CD8-positive, alpha-beta memory T cell (primary cell): ENCODE results near the gene PAPSS2. TPM values are rescaled to one million over a fixed set of nuclear protein-coding genes. Genes with fewer than 3 reads are reported as not detected.

Experiments
- CTCF ChIA-PET: fragments of 350-600 bp; sonication (Branson Sonifier 250); formaldehyde crosslinking; loops from one replicate; lab custom pipeline; 2021; ENCODE audit warnings: antibody characterized with exemption; lab: Charles Lee
- POLR2A ChIA-PET: fragments of 350-600 bp; sonication (Branson Sonifier 250); formaldehyde crosslinking; loops from one replicate; lab custom pipeline; 2021; ENCODE audit warnings: antibody characterized with exemption; lab: Charles Lee
- DNase-seq, 5 donors: peaks; one replicate each; pipeline versions ENCODE4 v3.0.0 to v3.0.0-alpha.2; 2020 to 2022; ENCODE audit warnings: mixed read lengths in 1 of 5
- H3K27ac ChIP-seq: one replicate; pipeline ENCODE4 v1.7.0; 2013; ENCODE audit warnings: low read depth, mild to moderate bottlenecking, low read length, moderate library complexity
- H3K27me3 ChIP-seq: 2 replicates; pipeline ENCODE4 v1.7.0; 2013; ENCODE audit warnings: low read length, mild to moderate bottlenecking; ENCODE audit not compliant: insufficient read depth, poor library complexity, severe bottlenecking
- H3K36me3 ChIP-seq: 2 replicates; pipeline ENCODE4 v1.7.0; 2013; ENCODE audit warnings: mild to moderate bottlenecking, low read length, moderate library complexity; ENCODE audit not compliant: insufficient read depth
- H3K4me1 ChIP-seq: 2 replicates; pipeline ENCODE4 v1.7.0; 2013; ENCODE audit warnings: mild to moderate bottlenecking, low read length, moderate library complexity; ENCODE audit not compliant: insufficient read depth
- H3K4me3 ChIP-seq: 2 replicates; pipeline ENCODE4 v1.7.0; 2013; ENCODE audit warnings: mild to moderate bottlenecking, low read length
- H3K9me3 ChIP-seq: 2 replicates; pipeline ENCODE4 v1.7.0; 2013; ENCODE audit warnings: mild to moderate bottlenecking, low read length
- H3K27ac Mint-ChIP-seq, 8 donors: one replicate each; pipeline ENCODE4 v1.8.0; 2020 to 2021; ENCODE audit warnings: mixed read lengths in 8 of 8, mild to moderate bottlenecking in 6 of 8, inconsistent platforms in 3 of 8, moderate library complexity in 3 of 8
- H3K27me3 Mint-ChIP-seq, 2 donors: one replicate each; pipeline ENCODE4 v1.8.0; 2020 to 2021; ENCODE audit warnings: mixed read lengths in 2 of 2, mild to moderate bottlenecking in 1 of 2, moderate library complexity in 1 of 2
- H3K36me3 Mint-ChIP-seq, 3 donors: one replicate each; pipeline ENCODE4 v1.8.0; 2020 to 2021; ENCODE audit warnings: mixed read lengths in 3 of 3, inconsistent platforms in 1 of 3, mild to moderate bottlenecking in 1 of 3
- H3K4me1 Mint-ChIP-seq, 3 donors: one replicate each; pipeline ENCODE4 v1.8.0; 2020 to 2021; ENCODE audit warnings: mixed read lengths in 3 of 3, inconsistent platforms in 1 of 3, mild to moderate bottlenecking in 1 of 3
- H3K4me3 Mint-ChIP-seq, 7 donors: one replicate each; pipeline ENCODE4 v1.8.0; 2020 to 2021; ENCODE audit warnings: mixed read lengths in 7 of 7, mild to moderate bottlenecking in 6 of 7, moderate library complexity in 4 of 7, inconsistent platforms in 2 of 7
- H3K9me3 Mint-ChIP-seq, 5 donors: one replicate each; pipeline ENCODE4 v1.8.0; 2020 to 2022; ENCODE audit warnings: mixed read lengths in 5 of 5, mild to moderate bottlenecking in 3 of 5, moderate library complexity in 2 of 5, inconsistent platforms in 1 of 5
- polyA plus RNA-seq: library from polyadenylated mRNA; unstranded; fragments of 300-500 nt; fragmentation: Illumina TruSeq; gene quantifications from one replicate; pipeline ENCODE4 v1.2.3, GENCODE V29; 2021
- total RNA-seq, 2 experiments: library from RNA; stranded (reverse); gene quantifications; one replicate each; pipeline ENCODE4 v1.2.3, GENCODE V29; 2021

The PAPSS2 gene
- total and polyA plus RNA-seq, 3 experiments from 2014 or later: 0.08 to 0.46 (median 0.18) TPM

- Mint-ChIP-seq H3K27ac (no peak overlapping the region), H3K36me3 (no peaks in the 10 kb centered on the region), H3K27me3 (peaks cover 9 to 54% of the 10 kb centered on the region in 2 donors), H3K4me1 (no peaks in the 10 kb centered on the region), H3K9me3 (no peaks in the 10 kb centered on the region), H3K4me3 (no peak overlapping the region)
- no peak for DNase-seq
- Histone ChIP-seq H3K4me1 (no peaks in the 10 kb centered on the region), H3K27me3 (peaks cover 6% of the 10 kb centered on the region), H3K27ac (no peak overlapping the region), H3K36me3 (no peaks in the 10 kb centered on the region), H3K4me3 (no peak overlapping the region), H3K9me3 (no peaks in the 10 kb centered on the region)
- ChIA-PET CTCF (no interaction called here), POLR2A (no interaction called here)
Observed at GRCh38 chr10:87668324-87669074, 8.8 kb downstream of the PAPSS2 start.

DNA sequence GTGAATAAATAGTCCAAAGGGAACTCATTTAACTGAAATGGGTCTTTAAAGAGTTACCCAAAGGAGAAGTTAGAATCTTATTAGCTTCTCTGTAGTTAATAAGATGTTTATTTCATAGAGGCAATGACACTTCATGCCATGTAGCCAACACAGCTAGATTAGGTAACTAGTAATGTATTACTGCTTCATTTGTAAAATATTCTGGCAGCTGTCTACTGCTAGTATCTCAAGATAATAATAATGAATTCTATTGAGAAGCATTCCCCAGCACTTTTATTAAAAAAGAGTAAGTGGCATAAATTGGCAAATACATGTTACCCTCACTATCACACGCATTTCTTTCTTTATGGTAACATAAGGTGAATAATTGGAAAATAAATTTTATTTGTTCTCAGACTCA is 10.1 kb downstream of the PAPSS2 start:
- DNase-seq: no peak
- H3K4me1 ChIP-seq: no peaks in the 10 kb centered on the region
- CTCF ChIA-PET: interaction anchor here (0.5 kb wide), 1 partner anchor 1706 kb away, joined by 3 read pairs; no protein-coding TSS in a partner anchor
- no peak overlapping the region for H3K27ac Mint-ChIP-seq
- H3K27me3 ChIP-seq: peaks cover 6% of the 10 kb centered on the region
- H3K36me3 Mint-ChIP-seq: no peaks in the 10 kb centered on the region
- H3K4me1 Mint-ChIP-seq: no peaks in the 10 kb centered on the region
- no peaks in the 10 kb centered on the region for H3K9me3 ChIP-seq
- no peaks in the 10 kb centered on the region for H3K9me3 Mint-ChIP-seq
- H3K27me3 Mint-ChIP-seq: peaks cover 9 to 43% of the 10 kb centered on the region in 2 donors
- POLR2A ChIA-PET: no interaction called here
- H3K4me3 ChIP-seq: no peak overlapping the region
- H3K36me3 ChIP-seq: no peaks in the 10 kb centered on the region
- H3K27ac ChIP-seq: no peak overlapping the region
- H3K4me3 Mint-ChIP-seq: no peak overlapping the region

DNA sequence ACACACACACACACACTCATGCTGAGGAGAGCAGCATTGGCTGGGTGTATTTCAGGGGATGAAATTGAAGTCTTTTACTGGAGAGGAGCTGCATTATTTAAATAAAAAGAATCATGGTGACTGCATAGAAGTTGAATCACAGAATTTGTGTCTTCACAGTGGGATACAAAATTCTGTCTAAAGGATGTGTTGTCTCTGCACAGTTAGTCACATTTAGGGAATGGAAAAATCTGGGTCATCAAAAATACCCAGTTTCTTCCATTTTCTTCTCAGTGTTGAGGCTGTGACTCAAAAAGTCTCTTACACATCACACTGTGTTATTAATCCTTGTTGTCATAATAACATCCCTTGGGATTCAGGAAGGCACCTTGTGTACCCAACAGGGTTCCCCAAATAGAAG is 10.9 kb downstream of the PAPSS2 start:
- no peaks in the 10 kb centered on the region for H3K4me1 ChIP-seq
- no peaks in the 10 kb centered on the region for H3K9me3 ChIP-seq
- Mint-ChIP-seq H3K27me3 (peaks cover 7 to 43% of the 10 kb centered on the region in 2 donors), H3K4me3 (no peak overlapping the region), H3K4me1 (no peaks in the 10 kb centered on the region), H3K27ac (no peak overlapping the region), H3K36me3 (no peaks in the 10 kb centered on the region), H3K9me3 (no peaks in the 10 kb centered on the region)
- H3K4me3 ChIP-seq: no peak overlapping the region
- no peaks in the 10 kb centered on the region for H3K36me3 ChIP-seq
- H3K27me3 ChIP-seq: peaks cover 6% of the 10 kb centered on the region
- ChIA-PET POLR2A (no interaction called here), CTCF (no interaction called here)
- no peak for DNase-seq
- no peak overlapping the region for H3K27ac ChIP-seq

GRCh38 chr10:87671139-87671815 is 11.6 kb downstream of the PAPSS2 start:
- CTCF ChIA-PET: no interaction called here
- no peaks in the 10 kb centered on the region for H3K9me3 Mint-ChIP-seq
- H3K4me3 ChIP-seq: no peak overlapping the region

DNA sequence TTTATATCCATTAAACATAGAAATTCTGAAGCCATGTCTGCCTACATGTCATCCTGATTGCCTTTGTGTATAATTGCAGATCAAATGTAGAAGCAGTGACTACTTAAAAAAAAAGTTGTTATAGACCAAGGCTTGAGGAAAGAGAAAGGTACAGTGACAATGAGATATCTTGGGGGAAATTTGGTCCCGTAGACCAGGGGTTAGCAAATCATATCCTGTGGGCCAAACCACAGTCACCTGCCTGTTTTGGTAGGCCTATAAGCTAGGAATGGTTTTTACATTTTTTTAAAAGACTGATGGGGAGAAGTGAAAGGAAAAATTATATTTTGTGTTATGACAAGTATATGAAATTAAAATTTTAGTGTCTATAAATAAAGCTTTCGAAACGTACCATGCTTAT is 12.9 kb downstream of the PAPSS2 start:
- Mint-ChIP-seq H3K27ac (no peak overlapping the region), H3K27me3 (peaks cover 7 to 43% of the 10 kb centered on the region in 2 donors), H3K4me3 (no peak overlapping the region), H3K9me3 (no peaks in the 10 kb centered on the region), H3K36me3 (no peaks in the 10 kb centered on the region), H3K4me1 (no peaks in the 10 kb centered on the region)
- H3K4me1 ChIP-seq: no peaks in the 10 kb centered on the region
- no peaks in the 10 kb centered on the region for H3K36me3 ChIP-seq
- no peak overlapping the region for H3K27ac ChIP-seq
- DNase-seq: no peak
- ChIA-PET POLR2A (no interaction called here), CTCF (no interaction called here)
- H3K9me3 ChIP-seq: no peaks in the 10 kb centered on the region
- H3K27me3 ChIP-seq: peaks cover 3% of the 10 kb centered on the region
- H3K4me3 ChIP-seq: no peak overlapping the region

More at GRCh38 chr10:87671139-87671815, 11.6 kb downstream of the PAPSS2 start:
- H3K36me3 Mint-ChIP-seq: no peaks in the 10 kb centered on the region
- H3K36me3 ChIP-seq: no peaks in the 10 kb centered on the region
- POLR2A ChIA-PET: no interaction called here
- H3K27me3 Mint-ChIP-seq: peaks cover 7 to 44% of the 10 kb centered on the region in 2 donors
- no peak for DNase-seq
- H3K4me1 ChIP-seq: no peaks in the 10 kb centered on the region
- no peak overlapping the region for H3K4me3 Mint-ChIP-seq
- H3K27ac ChIP-seq: no peak overlapping the region
- H3K27me3 ChIP-seq: peaks cover 4% of the 10 kb centered on the region
- no peak overlapping the region for H3K27ac Mint-ChIP-seq
- H3K9me3 ChIP-seq: no peaks in the 10 kb centered on the region
- no peaks in the 10 kb centered on the region for H3K4me1 Mint-ChIP-seq

DNA sequence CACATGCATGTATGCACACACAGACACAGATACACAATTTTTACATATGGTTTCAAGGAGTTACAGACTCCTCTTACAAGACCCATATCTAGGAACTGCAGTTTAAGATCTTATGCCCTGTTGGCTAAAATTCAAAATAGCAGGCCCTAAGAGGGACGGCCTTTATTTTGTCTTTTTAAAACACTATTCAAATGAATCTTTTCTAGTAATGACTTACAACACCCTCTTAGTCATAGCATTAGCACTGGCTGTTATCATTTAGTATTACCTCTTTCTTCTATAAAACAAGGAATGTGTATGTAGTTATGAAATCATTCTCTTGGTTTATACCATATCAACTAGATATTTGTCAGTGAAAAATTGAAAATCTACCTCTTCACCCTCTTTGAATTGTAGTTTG is 15.3 kb downstream of the PAPSS2 start:
- Histone ChIP-seq H3K27ac (no peak overlapping the region), H3K27me3 (peaks cover 3% of the 10 kb centered on the region), H3K9me3 (no peaks in the 10 kb centered on the region), H3K4me1 (no peaks in the 10 kb centered on the region), H3K36me3 (no peaks in the 10 kb centered on the region), H3K4me3 (no peak overlapping the region)
- H3K36me3 Mint-ChIP-seq: no peaks in the 10 kb centered on the region
- no peak overlapping the region for H3K27ac Mint-ChIP-seq
- CTCF ChIA-PET: no interaction called here
- no peak for DNase-seq
- no peaks in the 10 kb centered on the region for H3K4me1 Mint-ChIP-seq
- peaks cover 2 to 44% of the 10 kb centered on the region in 2 donors for H3K27me3 Mint-ChIP-seq
- H3K4me3 Mint-ChIP-seq: no peak overlapping the region
- peaks cover 0 to 2% (median 0%) of the 10 kb centered on the region in 5 donors for H3K9me3 Mint-ChIP-seq
- POLR2A ChIA-PET: no interaction called here

GRCh38 chr10:87675396-87676376 is 16.0 kb downstream of the PAPSS2 start:
- Histone ChIP-seq H3K27ac (no peak overlapping the region), H3K9me3 (no peaks in the 10 kb centered on the region), H3K27me3 (peaks cover 3% of the 10 kb centered on the region), H3K4me3 (no peak overlapping the region), H3K4me1 (no peaks in the 10 kb centered on the region), H3K36me3 (no peaks in the 10 kb centered on the region)
- no peaks in the 10 kb centered on the region for H3K36me3 Mint-ChIP-seq
- peaks cover 0 to 2% (median 0%) of the 10 kb centered on the region in 5 donors for H3K9me3 Mint-ChIP-seq
- POLR2A ChIA-PET: no interaction called here
- H3K27ac Mint-ChIP-seq: no peak overlapping the region
- CTCF ChIA-PET: no interaction called here
- DNase-seq: no peak
- no peak overlapping the region for H3K4me3 Mint-ChIP-seq
- H3K4me1 Mint-ChIP-seq: no peaks in the 10 kb centered on the region
- H3K27me3 Mint-ChIP-seq: peaks cover 0 to 43% of the 10 kb centered on the region in 2 donors
